ENCODE results near the gene NDP. TPM values are rescaled to one million over a fixed set of nuclear protein-coding genes. Genes with fewer than 3 reads are reported as not detected.

Gene NDP
- polyA plus RNA-seq, 2 of the 4 experiments (the other 2 are of a cell fraction), result not detected

DNA sequence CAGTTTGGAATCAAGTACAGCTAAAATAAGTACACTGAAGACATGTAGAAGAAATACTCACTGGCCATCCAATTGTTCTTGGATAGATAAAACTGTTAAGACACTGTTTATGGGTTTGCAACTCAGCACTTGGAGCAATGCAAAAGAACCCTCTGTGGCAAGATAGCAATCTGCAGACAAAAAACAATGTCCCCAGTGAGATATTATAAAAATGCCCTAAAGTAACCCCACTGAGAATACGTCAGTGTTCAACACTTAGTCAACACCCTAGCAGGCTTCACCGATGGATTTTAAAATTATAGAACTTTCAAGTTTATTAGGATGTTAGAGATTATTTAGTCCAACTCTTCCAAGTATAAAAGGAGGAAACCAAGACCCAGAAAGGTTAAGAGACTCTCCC lies 47.5 kb upstream of the NDP start:
- Histone ChIP-seq H3K27ac (no peak overlapping the region), H3K4me3 (no peak overlapping the region), H3K4me1 (no peaks in the 10 kb centered on the region), H3K4me2 (no peak overlapping the region), H3K9me3 (no peaks in the 10 kb centered on the region)
- DNase-seq (ENCODE audit: low read depth in 1 of 2, low spot score in 1 of 2), result no peak
- WGBS (ENCODE audit: missing lambda C conversion rate), result 88% methylated on average over 2 of the region's 2 CpGs
- FAIRE-seq, result no peak
- CTCF ChIA-PET, result interaction anchor here (1.8 kb wide), 1 partner anchor 62 kb away, joined by 4 read pairs; no protein-coding TSS in a partner anchor
- POLR2A ChIA-PET, result no interaction called here
- ATAC-seq, result no peak
- TF ChIP-seq EP300 (IDR thresholded peaks at IDR 0.05), result no peak
- TF ChIP-seq MAX (IDR thresholded peaks at IDR 0.05), result no peak
- TF ChIP-seq HES2 (IDR thresholded peaks at IDR 0.05), result no peak
- TF ChIP-seq RAD21 (conservative IDR thresholded peaks at IDR 0.05 in 1 of 2, IDR thresholded peaks at IDR 0.05 in 1 of 2), result no peak
- TF ChIP-seq CHD4 (IDR thresholded peaks at IDR 0.05; ENCODE audit: borderline replicate concordance), result no peak
- TF ChIP-seq HDAC2 (IDR thresholded peaks at IDR 0.05), result no peak

GRCh38 chrX:44019911-44020310 lies 46.7 kb upstream of the NDP start:
- TF ChIP-seq SMC3 (IDR thresholded peaks at IDR 0.05) (no peak), JUNB (IDR thresholded peaks at IDR 0.05) (no peak), RNF2 (IDR thresholded peaks at IDR 0.05; ENCODE audit: borderline replicate concordance, low read depth) (no peak), NR3C1 (IDR thresholded peaks at IDR 0.05) (no peak), MYC (IDR thresholded peaks at IDR 0.05; ENCODE audit: borderline replicate concordance, low read length) (no peak)
- POLR2A ChIA-PET, result no interaction called here
- WGBS (ENCODE audit: missing lambda C conversion rate), result 57% methylated on average over 3 of the region's 3 CpGs
- Histone ChIP-seq H3K27ac (no peak overlapping the region), H3K4me1 (no peaks in the 10 kb centered on the region), H3K9me3 (no peaks in the 10 kb centered on the region), H3K4me2 (no peak overlapping the region), H3K4me3 (no peak overlapping the region)
- DNase-seq (ENCODE audit: low read depth in 1 of 2, low spot score in 1 of 2), result no peak
- CTCF ChIA-PET, result interaction anchor here (1.4 to 1.8 kb wide), 2 partner anchors 61 to 224 kb away, joined by 4 to 5 read pairs; no protein-coding TSS in a partner anchor
- ATAC-seq, result no peak
- FAIRE-seq, result peak; percentile 77

DNA sequence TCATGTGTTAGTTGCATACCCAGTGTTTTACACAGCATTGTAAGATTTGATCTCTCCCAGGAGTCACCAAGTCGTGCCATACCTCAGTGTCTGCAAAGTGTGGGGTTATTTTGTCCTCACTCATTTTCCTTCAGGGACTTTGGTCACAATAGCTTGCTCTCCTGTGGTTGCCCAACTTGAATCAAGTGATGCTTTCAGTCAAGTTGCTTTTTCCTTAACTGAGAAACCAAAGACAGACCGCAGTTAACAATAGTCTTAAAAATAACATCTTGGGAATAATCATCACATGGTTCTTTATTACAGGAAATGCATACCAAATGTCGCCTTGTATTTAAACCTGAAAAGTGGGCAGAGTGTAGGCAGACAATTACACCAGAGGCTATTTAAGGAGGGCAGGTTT lies 44.5 kb upstream of the NDP start:
- ChIA-PET POLR2A (no interaction called here), CTCF (interaction anchor here (1.6 kb wide), 1 partner anchor 12 kb away, joined by 5 read pairs; no protein-coding TSS in a partner anchor)
- Histone ChIP-seq H3K27ac (no peak overlapping the region), H3K4me3 (no peak overlapping the region), H3K9me3 (no peaks in the 10 kb centered on the region; the same call in 2 of the 3 replicates), H3K4me1 (0 out of 3 replicates have a peak, but pooled peaks cover 4% of the 10 kb centered on the region), H3K4me2 (no peak overlapping the region)
- 47% methylated on average over 3 of the region's 3 CpGs for WGBS (ENCODE audit: missing lambda C conversion rate)
- no peak for ATAC-seq
- no peak for FAIRE-seq
- no peak for DNase-seq (ENCODE audit: low read depth in 1 of 2, low spot score in 1 of 2)
- TF ChIP-seq CEBPB (IDR thresholded peaks at IDR 0.05) (no peak), RCOR1 (IDR thresholded peaks at IDR 0.05; ENCODE audit: low read depth, low read length) (no peak)

DNA sequence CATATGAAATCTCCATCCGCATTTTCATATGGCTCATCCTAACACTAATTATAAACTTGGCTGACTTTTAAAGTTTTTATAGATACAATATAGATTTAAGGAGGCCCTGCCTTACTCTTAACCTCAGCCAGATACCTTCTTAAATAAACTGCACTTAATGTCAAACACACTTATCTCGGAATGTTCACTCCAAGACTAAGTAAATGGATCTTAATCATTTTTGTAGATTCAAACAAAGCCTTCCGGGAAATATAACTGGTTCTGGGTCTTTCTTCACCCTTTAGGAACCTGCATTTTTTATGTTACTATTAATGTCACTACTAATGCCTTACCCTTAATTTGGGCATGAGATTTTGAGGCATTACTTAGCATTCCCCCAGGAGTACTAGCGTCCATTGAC lies 43.7 kb upstream of the NDP start:
- FAIRE-seq, result no peak

More for the DNA sequence above, 43.7 kb upstream of the NDP start:
- Histone ChIP-seq H3K4me3 (no peak overlapping the region), H3K9me3 (no peaks in the 10 kb centered on the region; the same call in 2 of the 3 replicates), H3K4me1 (0 out of 3 replicates have a peak, but pooled peaks cover 9% of the 10 kb centered on the region), H3K4me2 (no peak overlapping the region), H3K27ac (no peak overlapping the region)
- no peak for DNase-seq (ENCODE audit: low read depth in 1 of 2, low spot score in 1 of 2)
- ChIA-PET CTCF (interaction anchor here (1.0 kb wide), 1 partner anchor 9 kb away, joined by 3 read pairs; no protein-coding TSS in a partner anchor), POLR2A (no interaction called here)
- ATAC-seq, result no peak
- no peak for TF ChIP-seq HEYL (CRISPR knock-in tag; IDR thresholded peaks at IDR 0.05)
- TF ChIP-seq SMC3 (IDR thresholded peaks at IDR 0.05), result no peak
- TF ChIP-seq RFX5 (IDR thresholded peaks at IDR 0.05), result no peak
- TF ChIP-seq EHF (CRISPR knock-in tag; IDR thresholded peaks at IDR 0.05), result no peak
- TF ChIP-seq ZNF302 (CRISPR knock-in tag; IDR thresholded peaks at IDR 0.05), result no peak
- TF ChIP-seq FOSB (CRISPR knock-in tag; IDR thresholded peaks at IDR 0.05), result no peak
- TF ChIP-seq ESRRA (IDR thresholded peaks at IDR 0.05; ENCODE audit: borderline replicate concordance, low read length), result no peak
- no peak for TF ChIP-seq CBX8 (IDR thresholded peaks at IDR 0.05)
- TF ChIP-seq MAFK (IDR thresholded peaks at IDR 0.05; ENCODE audit: partially characterized antibody), result no peak
- TF ChIP-seq HOXB5 (CRISPR knock-in tag; IDR thresholded peaks at IDR 0.05), result no peak
- no peak for TF ChIP-seq RCOR1 (IDR thresholded peaks at IDR 0.05; ENCODE audit: low read depth, low read length)
- no peak for TF ChIP-seq KDM1A (IDR thresholded peaks at IDR 0.05; ENCODE audit: low read depth)
- no peak for TF ChIP-seq HES2 (IDR thresholded peaks at IDR 0.05)
- no peak for TF ChIP-seq RNF2 (IDR thresholded peaks at IDR 0.05; ENCODE audit: borderline replicate concordance, low read depth)
- no peak for TF ChIP-seq ZC3H11A (IDR thresholded peaks at IDR 0.05)
- no peak for TF ChIP-seq CEBPB (IDR thresholded peaks at IDR 0.05)
- no peak for TF ChIP-seq CTCF (IDR thresholded peaks at IDR 0.05)
- TF ChIP-seq PBX3 (IDR thresholded peaks at IDR 0.05), result no peak
- 62% methylated on average over 4 of the region's 4 CpGs for WGBS (ENCODE audit: missing lambda C conversion rate)

Measured in A549 (cell line).